Right lobe of liver (tissue), 4 donors: ENCODE data around the gene MIB1.

Source experiments
- CTCF ChIP-seq, 4 donors: fragments of 200-600 bp in 3 of 4; fragments of 450-650 bp in 1 of 4; IDR thresholded peaks; one replicate each; pipeline versions ENCODE4 v1.5.1 to v1.8.0; 2016 to 2022; ENCODE audit warnings: antibody characterized with exemption in 4 of 4, mild to moderate bottlenecking in 2 of 4
- POLR2A ChIP-seq: fragments of 450-650 bp; IDR thresholded peaks from one replicate; pipeline ENCODE4 v1.6.1; 2017; ENCODE audit warnings: antibody characterized with exemption, mild to moderate bottlenecking
- donor health status: DM: no; HTN: no; CAD: no.
- donor health status: DM: no; HTN: no; CAD: no.
- donor health status: DM: no; HTN: yes; CAD: no.

- TF ChIP-seq CTCF (IDR thresholded peaks at IDR 0.05): peak; percentile 27 to 54 (median 48)
- TF ChIP-seq POLR2A: no peak
These were observed 110.9 kb downstream of the MIB1 start for GRCh38 chr18:21851327-21851961.
